ENCODE data around the gene HGFAC. TPM values are rescaled to one million over a fixed set of nuclear protein-coding genes. Genes with fewer than 3 reads are reported as not detected.

The HGFAC gene
- total RNA-seq, 1 donor from 2014 or later, result 1.9 TPM

- DNase-seq (peak; percentile 35), ATAC-seq (ENCODE audit: poor library complexity) (peak; percentile 21)
- intact Hi-C loops (cut with DNase I), result no loop called here
These were observed 25.2 kb downstream of the HGFAC start for GRCh38 chr4:3466691-3467600.

- intact Hi-C loops (cut with DNase I), result no loop called here
- ATAC-seq (ENCODE audit: poor library complexity), result no peak
These were observed 25.8 kb downstream of the HGFAC start for GRCh38 chr4:3467601-3468031.

GRCh38 chr4:3468154-3468553, 26.4 kb downstream of the HGFAC start:
- intact Hi-C loops (cut with DNase I), result no loop called here
- DNase-seq, result no peak
- ATAC-seq (ENCODE audit: poor library complexity), result no peak

More at GRCh38 chr4:3467601-3468031, 25.8 kb downstream of the HGFAC start:
- DNase-seq, result no peak

GRCh38 chr4:3468804-3469203, 27.0 kb downstream of the HGFAC start:
- no peak for ATAC-seq (ENCODE audit: poor library complexity)
- intact Hi-C loops (cut with DNase I), result no loop called here
- no peak for DNase-seq

GRCh38 chr4:3469386-3470243, 27.8 kb downstream of the HGFAC start:
- peak; percentile 77 for DNase-seq
- intact Hi-C loops (cut with DNase I), result no loop called here
- ATAC-seq (ENCODE audit: poor library complexity), result peak; percentile 63

- peak; percentile 39 for DNase-seq
- ATAC-seq (ENCODE audit: poor library complexity), result no peak
- intact Hi-C loops (cut with DNase I), result no loop called here
These were observed 28.7 kb downstream of the HGFAC start for GRCh38 chr4:3470244-3471097.

- ATAC-seq (ENCODE audit: poor library complexity) (no peak), DNase-seq (peak; percentile 26)
- intact Hi-C loops (cut with DNase I), result no loop called here
These were observed 29.5 kb downstream of the HGFAC start for GRCh38 chr4:3471098-3471760.

GRCh38 chr4:3471886-3472285, 30.1 kb downstream of the HGFAC start:
- ATAC-seq (ENCODE audit: poor library complexity), result no peak
- DNase-seq, result peak; percentile 34
- intact Hi-C loops (cut with DNase I), result no loop called here

GRCh38 chr4:3472411-3473141, 30.8 kb downstream of the HGFAC start:
- peak; percentile 34 for DNase-seq
- intact Hi-C loops (cut with DNase I), result no loop called here
- ATAC-seq (ENCODE audit: poor library complexity), result peak; percentile 2

- intact Hi-C loops (cut with DNase I), result no loop called here
- DNase-seq (peak; percentile 42), ATAC-seq (ENCODE audit: poor library complexity) (peak; percentile 28)
These were observed 31.6 kb downstream of the HGFAC start for GRCh38 chr4:3473181-3473950.

GRCh38 chr4:3473996-3474765, 32.4 kb downstream of the HGFAC start:
- intact Hi-C loops (cut with DNase I), result no loop called here
- ATAC-seq (ENCODE audit: poor library complexity) (no peak), DNase-seq (peak; percentile 26)

- DNase-seq (peak; percentile 26), ATAC-seq (ENCODE audit: poor library complexity) (no peak)
- intact Hi-C loops (cut with DNase I), result no loop called here
These were observed 33.4 kb downstream of the HGFAC start for GRCh38 chr4:3475041-3475712.

GRCh38 chr4:3475713-3476260, 34.0 kb downstream of the HGFAC start:
- DNase-seq, result no peak
- no peak for ATAC-seq (ENCODE audit: poor library complexity)
- intact Hi-C loops (cut with DNase I), result no loop called here

GRCh38 chr4:3476341-3476747, 34.6 kb downstream of the HGFAC start:
- ATAC-seq (ENCODE audit: poor library complexity) (no peak), DNase-seq (peak; percentile 31)
- intact Hi-C loops (cut with DNase I), result no loop called here

Measured in Right ventricle myocardium superior (tissue), 1 donor.